ENCODE measurements around the gene AK2.

DNA sequence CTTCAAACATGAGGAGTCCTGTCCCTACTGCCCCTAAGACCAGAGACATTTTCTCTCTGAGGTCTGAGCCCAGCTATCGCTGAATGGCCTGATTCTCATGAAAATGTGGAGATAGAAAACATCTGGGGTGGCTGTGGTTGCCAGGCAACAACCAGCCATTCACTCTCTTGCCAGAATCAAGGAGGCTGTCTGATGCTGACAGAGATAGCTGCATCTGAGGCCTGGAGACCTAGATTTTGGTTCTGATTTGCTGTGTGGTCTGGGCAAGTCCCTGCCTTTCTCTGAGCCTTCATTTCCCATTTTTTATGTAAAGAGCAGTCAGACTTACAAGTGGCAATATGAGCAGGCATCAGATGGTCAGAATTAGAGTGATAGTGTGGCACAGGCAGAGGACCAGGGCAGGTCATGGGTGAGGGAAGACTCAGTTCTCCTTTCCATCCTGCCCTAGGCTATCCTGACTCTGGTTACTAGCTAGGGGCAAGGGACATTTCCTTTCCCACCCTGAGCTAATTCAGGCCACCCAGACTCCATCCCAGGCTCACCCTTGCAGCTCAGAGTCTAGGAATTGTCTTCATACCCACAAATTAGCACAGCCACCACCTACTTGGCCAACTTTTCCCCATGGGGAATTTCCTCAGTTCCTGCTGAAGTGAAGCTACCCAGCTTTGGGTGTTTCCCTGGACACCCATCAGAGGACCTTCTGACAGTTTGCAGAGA is 52.1 kb downstream of the AK2 start:
- TF ChIP-seq, protein P1, sequence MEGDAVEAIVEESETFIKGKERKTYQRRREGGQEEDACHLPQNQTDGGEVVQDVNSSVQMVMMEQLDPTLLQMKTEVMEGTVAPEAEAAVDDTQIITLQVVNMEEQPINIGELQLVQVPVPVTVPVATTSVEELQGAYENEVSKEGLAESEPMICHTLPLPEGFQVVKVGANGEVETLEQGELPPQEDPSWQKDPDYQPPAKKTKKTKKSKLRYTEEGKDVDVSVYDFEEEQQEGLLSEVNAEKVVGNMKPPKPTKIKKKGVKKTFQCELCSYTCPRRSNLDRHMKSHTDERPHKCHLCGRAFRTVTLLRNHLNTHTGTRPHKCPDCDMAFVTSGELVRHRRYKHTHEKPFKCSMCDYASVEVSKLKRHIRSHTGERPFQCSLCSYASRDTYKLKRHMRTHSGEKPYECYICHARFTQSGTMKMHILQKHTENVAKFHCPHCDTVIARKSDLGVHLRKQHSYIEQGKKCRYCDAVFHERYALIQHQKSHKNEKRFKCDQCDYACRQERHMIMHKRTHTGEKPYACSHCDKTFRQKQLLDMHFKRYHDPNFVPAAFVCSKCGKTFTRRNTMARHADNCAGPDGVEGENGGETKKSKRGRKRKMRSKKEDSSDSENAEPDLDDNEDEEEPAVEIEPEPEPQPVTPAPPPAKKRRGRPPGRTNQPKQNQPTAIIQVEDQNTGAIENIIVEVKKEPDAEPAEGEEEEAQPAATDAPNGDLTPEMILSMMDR (IDR thresholded peaks at IDR 0.05) = no peak
- TF ChIP-seq POLR2A (IDR thresholded peaks at IDR 0.05; ENCODE audit: low read depth) = no peak
- TF ChIP-seq EP300 (IDR thresholded peaks at IDR 0.05) = no peak

Data from esophagus muscularis mucosa (tissue), 4 donors.